ENCODE results near the gene AGR2. TPM values are rescaled to one million over a fixed set of nuclear protein-coding genes. Genes with fewer than 3 reads are reported as not detected.
A peak's percentile ranks its signal among the peaks of the same experiment; 100 is the strongest.

Gene AGR2
- polyA plus RNA-seq, 1 experiment, result 0.60 TPM

DNA sequence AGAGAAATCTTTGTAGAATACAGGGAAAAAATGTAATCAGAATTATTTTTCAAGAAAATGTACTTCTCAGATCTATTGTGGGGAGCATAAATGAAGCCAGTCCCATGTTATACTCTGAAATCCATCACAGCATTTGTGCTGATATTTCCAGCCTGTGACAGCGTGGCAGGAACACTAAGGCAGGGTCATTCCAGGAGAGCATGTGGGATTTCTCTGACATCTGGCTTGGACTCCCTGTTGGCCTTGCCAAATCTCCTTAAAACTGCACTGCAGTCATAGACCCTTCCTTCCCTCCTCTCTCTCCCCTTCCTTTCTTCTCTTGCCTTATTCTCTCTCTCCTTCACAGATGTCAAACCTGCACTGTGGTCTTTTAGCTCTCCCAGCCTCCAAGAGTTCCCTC, 57.7 kb downstream of the AGR2 start:
- ChIA-PET POLR2A (no interaction called here), CTCF (no interaction called here)
- Histone ChIP-seq H3K9me3 (ENCODE audit: control insufficient read depth, insufficient read depth, low read length) (no peaks in the 10 kb centered on the region; the same call in 1 of the 2 replicates), H3K4me3 (ENCODE audit: low read depth, low read length) (no peak overlapping the region), H3K27ac (ENCODE audit: low read depth, low read length) (no peak overlapping the region), H3K27me3 (ENCODE audit: control insufficient read depth, insufficient read depth, low read length) (no peaks in the 10 kb centered on the region)
- DNase-seq (ENCODE audit: low read depth, low spot score), result no peak
- TF ChIP-seq, protein P1, sequence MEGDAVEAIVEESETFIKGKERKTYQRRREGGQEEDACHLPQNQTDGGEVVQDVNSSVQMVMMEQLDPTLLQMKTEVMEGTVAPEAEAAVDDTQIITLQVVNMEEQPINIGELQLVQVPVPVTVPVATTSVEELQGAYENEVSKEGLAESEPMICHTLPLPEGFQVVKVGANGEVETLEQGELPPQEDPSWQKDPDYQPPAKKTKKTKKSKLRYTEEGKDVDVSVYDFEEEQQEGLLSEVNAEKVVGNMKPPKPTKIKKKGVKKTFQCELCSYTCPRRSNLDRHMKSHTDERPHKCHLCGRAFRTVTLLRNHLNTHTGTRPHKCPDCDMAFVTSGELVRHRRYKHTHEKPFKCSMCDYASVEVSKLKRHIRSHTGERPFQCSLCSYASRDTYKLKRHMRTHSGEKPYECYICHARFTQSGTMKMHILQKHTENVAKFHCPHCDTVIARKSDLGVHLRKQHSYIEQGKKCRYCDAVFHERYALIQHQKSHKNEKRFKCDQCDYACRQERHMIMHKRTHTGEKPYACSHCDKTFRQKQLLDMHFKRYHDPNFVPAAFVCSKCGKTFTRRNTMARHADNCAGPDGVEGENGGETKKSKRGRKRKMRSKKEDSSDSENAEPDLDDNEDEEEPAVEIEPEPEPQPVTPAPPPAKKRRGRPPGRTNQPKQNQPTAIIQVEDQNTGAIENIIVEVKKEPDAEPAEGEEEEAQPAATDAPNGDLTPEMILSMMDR (IDR thresholded peaks at IDR 0.05; ENCODE audit: low read depth, low read length), result no peak

DNA sequence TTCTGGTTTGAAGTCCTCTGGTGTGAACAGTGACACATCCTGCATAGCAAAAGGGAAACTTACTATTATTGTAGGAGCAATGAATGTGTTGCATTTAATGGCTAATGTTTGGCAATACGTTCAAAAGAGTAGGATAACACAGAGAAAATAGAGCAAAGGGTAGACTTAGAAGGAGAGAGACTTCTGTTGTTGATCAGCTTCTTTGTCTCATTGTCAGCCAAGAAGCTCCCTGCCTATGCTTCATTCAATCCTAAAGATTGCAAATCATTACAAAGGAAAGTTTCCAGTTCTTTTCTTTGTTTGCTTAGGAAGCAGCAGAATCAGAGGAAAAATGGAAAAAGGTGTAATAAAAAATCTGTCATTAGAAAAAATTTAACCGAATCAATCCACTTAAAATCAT, 59.2 kb downstream of the AGR2 start:
- H3K27me3 ChIP-seq (ENCODE audit: control insufficient read depth, insufficient read depth, low read length), result no peaks in the 10 kb centered on the region
- no peaks in the 10 kb centered on the region; the same call in 1 of the 2 replicates for H3K9me3 ChIP-seq (ENCODE audit: control insufficient read depth, insufficient read depth, low read length)
- H3K27ac ChIP-seq (ENCODE audit: low read depth, low read length), result no peak overlapping the region
- ChIA-PET CTCF (interaction anchor here (2.7 kb wide), 1 partner anchor 10 kb away, joined by 7 read pairs; no protein-coding TSS in a partner anchor), POLR2A (no interaction called here)
- TF ChIP-seq, protein P1 (IDR thresholded peaks at IDR 0.05; ENCODE audit: low read depth, low read length), result no peak
- H3K4me3 ChIP-seq (ENCODE audit: low read depth, low read length), result no peak overlapping the region
- no peak for DNase-seq (ENCODE audit: low read depth, low spot score)

DNA sequence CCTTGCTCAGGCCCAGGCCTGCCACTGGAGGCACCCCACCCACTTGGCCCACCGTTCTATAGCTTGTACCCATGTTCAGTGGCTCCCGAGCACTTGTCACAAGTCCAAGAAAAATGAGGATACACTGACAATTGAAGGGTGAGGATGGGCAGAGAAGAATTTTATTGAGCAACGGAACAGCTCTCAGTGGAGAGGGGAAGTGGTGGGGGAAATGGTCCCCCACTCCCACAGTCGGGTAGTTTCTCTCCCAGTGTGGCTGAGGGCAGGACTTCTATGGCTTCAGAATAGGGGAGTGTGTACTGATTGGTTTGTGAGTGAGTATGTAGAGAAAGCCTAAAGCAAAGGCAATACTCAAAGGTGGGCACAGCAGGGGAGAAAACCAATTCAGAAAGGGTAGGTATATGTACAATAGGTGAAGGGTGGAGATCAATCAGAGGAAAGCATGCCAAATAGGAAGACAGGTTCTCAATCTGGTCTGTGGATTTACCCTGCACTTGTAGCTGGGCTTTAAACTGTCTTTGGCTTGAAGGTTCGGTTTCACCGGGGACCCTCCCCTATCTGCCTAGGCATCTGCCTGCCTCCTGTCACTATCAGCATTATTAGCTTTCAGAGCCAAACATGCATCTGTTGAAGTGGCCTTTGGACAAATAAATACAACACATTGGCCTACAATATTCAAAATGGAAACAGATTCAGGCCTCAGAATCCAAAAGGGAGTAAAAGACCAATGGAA, 60.1 kb downstream of the AGR2 start:
- no peak for DNase-seq (ENCODE audit: low read depth, low spot score)
- ChIA-PET CTCF (interaction anchor here (2.7 kb wide), 1 partner anchor 9 kb away, joined by 7 read pairs; no protein-coding TSS in a partner anchor), POLR2A (no interaction called here)
- Histone ChIP-seq H3K27me3 (ENCODE audit: control insufficient read depth, insufficient read depth, low read length) (no peaks in the 10 kb centered on the region), H3K9me3 (ENCODE audit: control insufficient read depth, insufficient read depth, low read length) (no peaks in the 10 kb centered on the region; the same call in 1 of the 2 replicates), H3K27ac (ENCODE audit: low read depth, low read length) (no peak overlapping the region), H3K4me3 (ENCODE audit: low read depth, low read length) (no peak overlapping the region)
- TF ChIP-seq, protein P1 (IDR thresholded peaks at IDR 0.05; ENCODE audit: low read depth, low read length), result no peak

DNA sequence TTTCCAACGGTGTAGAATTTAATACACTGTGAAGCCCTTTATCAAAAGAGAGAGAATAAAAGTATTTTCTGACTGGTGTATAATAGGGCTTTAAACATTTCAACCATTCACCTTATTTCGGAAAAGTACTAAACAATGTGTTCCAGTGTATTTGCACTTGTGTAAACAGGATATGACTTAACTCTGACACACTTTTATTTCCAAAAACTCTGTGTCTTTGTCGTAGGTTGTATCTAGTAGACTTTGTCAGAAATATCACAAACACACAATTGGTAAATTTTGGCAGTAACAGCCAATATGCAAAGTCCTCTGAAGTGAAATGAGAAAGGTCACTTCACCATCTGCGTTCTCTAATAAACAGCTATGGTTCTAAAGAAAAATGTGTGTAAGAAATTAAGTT, 61.6 kb downstream of the AGR2 start:
- TF ChIP-seq, protein P1 (IDR thresholded peaks at IDR 0.05; ENCODE audit: low read depth, low read length), result no peak
- peak; percentile 10 for DNase-seq (ENCODE audit: low read depth, low spot score)
- Histone ChIP-seq H3K27ac (ENCODE audit: low read depth, low read length) (no peak overlapping the region), H3K4me3 (ENCODE audit: low read depth, low read length) (no peak overlapping the region), H3K9me3 (ENCODE audit: control insufficient read depth, insufficient read depth, low read length) (no peaks in the 10 kb centered on the region; the same call in 1 of the 2 replicates), H3K27me3 (ENCODE audit: control insufficient read depth, insufficient read depth, low read length) (no peaks in the 10 kb centered on the region)
- ChIA-PET POLR2A (no interaction called here), CTCF (interaction anchor here (1.4 to 2.7 kb wide), 2 partner anchors 8 to 48 kb away, joined by 3 to 7 read pairs; no protein-coding TSS in a partner anchor)

DNA sequence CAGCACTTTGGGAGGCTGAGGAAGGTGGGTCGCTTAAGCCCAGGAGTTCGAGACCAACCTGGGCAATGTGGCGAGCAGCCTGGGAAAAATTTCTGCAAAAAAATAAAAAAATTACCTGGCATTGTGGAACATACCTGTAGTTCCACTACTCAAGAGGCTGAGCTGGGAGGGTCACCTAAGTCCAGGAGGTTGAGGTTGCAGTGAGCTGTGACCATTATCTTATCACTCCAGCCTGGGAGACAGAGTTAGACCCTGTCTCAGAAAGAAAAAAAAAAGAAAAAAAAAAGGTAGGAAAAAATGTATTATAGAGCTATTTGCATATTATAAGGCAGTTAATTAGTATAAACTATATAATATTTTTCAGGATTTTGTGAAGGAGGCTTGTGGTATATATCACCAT, 62.3 kb downstream of the AGR2 start:
- Histone ChIP-seq H3K27me3 (ENCODE audit: control insufficient read depth, insufficient read depth, low read length) (no peaks in the 10 kb centered on the region), H3K9me3 (ENCODE audit: control insufficient read depth, insufficient read depth, low read length) (no peaks in the 10 kb centered on the region; the same call in 1 of the 2 replicates), H3K27ac (ENCODE audit: low read depth, low read length) (no peak overlapping the region), H3K4me3 (ENCODE audit: low read depth, low read length) (no peak overlapping the region)
- DNase-seq (ENCODE audit: low read depth, low spot score), result no peak
- POLR2A ChIA-PET, result no interaction called here
- TF ChIP-seq, protein P1 (IDR thresholded peaks at IDR 0.05; ENCODE audit: low read depth, low read length), result no peak
- CTCF ChIA-PET, result interaction anchor here (1.4 kb wide), 1 partner anchor 47 kb away, joined by 3 read pairs; no protein-coding TSS in a partner anchor

All from AG04450 (cell line).